Measurements from ENCODE around the gene BCLAF1. TPM values are rescaled to one million over a fixed set of nuclear protein-coding genes. Genes with fewer than 3 reads are reported as not detected.
"Not testable (repeated sequence)": the region's sequence is repeated elsewhere in the genome, so short reads cannot be mapped to it uniquely, and the experiment has no call there.

The BCLAF1 gene
- total RNA-seq, 1 experiment from 2014 or later, result 145 TPM

DNA sequence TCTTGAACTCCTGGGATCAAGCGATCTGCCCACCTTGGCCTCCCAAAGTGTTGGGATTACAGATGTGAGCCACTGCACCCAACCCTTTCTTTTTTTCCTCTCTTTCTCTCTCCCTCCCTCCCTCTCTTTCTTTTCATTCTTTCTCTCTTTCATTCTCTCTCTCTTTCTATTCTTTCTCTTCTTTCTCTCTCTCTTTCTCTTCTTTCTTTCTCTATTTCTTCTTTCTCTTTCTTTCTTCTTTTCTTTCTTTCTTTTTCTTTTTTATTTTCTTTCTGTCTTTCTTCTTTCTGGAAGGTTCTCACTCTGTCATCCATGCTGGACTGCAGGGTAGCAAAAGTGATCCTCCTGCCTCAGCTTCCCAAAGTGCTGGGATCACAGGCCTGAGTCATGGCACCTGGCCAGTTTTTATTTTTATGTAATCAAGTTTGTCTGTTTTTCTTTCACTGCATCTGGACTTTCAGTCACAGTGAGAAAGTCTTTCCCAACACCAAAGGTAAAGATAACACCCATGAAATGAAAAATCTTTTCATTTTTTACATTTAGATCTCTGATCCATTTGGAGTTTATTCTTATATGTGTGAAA, 20.2 kb upstream of the BCLAF1 start:
- DNase-seq (ENCODE audit: low spot score), result no peak

DNA sequence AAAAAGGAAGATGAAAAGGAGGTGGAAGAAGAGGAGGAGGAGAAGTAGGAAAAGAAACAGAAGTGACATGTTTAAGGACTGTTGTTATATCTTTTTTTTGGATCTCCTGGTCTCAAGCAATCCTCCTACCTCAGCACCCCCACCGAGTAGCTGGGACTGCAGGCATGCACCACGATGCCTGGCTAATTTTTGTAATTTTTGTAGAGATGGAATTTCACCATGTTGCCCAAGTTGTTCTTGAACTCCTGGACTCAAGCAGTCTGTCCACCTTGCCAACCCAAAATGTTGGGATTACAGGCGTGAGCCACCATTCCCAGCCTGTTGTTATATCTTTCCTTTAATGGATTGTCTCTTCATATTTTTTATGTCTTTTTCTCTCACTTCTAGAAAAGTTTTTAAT, 19.5 kb upstream of the BCLAF1 start:
- DNase-seq (ENCODE audit: low spot score), result no peak

DNA sequence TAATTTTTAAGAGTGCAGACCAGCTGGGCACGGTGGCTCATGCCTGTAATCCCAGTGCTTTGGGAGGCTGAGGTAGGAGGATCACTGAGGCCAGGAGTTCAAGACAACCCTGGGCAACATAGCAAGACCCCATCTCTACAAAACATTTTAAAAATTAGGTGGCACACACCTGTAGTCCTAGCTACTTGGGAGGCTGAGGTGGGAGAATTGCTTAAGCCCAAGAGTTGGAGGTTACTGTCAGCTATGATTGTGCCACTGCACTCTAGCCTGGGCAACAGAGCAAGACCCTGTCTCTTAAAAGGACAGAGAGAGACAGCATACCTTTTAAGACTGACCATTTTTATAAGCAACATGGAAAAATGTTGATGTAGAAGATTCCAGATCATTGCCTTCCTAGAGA, 18.8 kb upstream of the BCLAF1 start:
- not testable (repeated sequence) for DNase-seq (ENCODE audit: low spot score)

- DNase-seq (ENCODE audit: low spot score), result no peak
Measured at GRCh38 chr6:136307351-136307750, 17.7 kb upstream of the BCLAF1 start.

- DNase-seq (ENCODE audit: low spot score), result no peak
Measured at GRCh38 chr6:136306466-136306865, 16.8 kb upstream of the BCLAF1 start.

DNA sequence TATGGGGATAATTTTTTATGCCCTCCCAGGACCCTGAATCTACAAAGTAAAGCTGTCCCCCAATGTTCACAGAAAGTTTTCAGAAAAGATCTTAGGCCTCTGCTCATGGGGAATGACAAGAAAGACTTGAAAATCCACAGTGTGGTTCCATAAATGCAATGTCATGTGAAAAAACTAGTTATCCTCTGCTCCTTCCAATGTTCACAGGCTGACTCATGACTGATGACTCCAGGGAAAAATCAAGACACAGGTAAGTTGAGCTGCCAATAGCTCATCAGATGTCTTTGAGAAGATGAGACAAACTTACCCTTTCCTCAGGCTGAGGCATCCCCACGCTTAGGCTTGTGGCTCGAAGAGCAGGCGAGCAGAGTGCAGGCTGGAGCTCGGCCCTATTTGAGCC, 14.8 kb upstream of the BCLAF1 start:
- DNase-seq (ENCODE audit: low spot score), result no peak

- no peak for DNase-seq (ENCODE audit: low spot score)
Measured at GRCh38 chr6:136303516-136303915, 13.9 kb upstream of the BCLAF1 start.

DNA sequence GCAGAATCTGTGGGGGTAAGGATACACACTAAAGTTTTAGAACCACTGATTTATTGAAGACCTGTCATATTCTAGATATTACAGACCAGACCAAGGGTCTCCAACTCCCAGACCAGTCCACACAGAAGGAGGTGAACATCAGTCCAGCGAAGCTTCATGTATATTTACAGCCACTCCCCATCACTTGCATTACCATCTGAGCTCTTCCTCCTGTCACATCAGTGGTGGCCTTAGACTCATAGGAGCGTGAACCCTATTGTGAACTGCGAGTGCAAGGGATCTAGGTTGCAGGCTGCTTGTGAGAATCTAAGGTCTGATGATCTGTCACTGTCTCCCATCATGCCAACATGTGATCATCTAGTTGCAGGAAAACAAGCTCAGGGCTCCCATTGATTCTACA, 5.0 kb upstream of the BCLAF1 start:
- no peak for DNase-seq (ENCODE audit: low spot score)

GRCh38 chr6:136290410-136291010, 864 bp upstream of the BCLAF1 start:
- DNase-seq (ENCODE audit: low spot score), result peak; percentile 61

- peak; percentile 80 for DNase-seq (ENCODE audit: low spot score)
Measured at GRCh38 chr6:136289327-136289578, 393 bp downstream of the BCLAF1 start.

GRCh38 chr6:136288566-136289326, 900 bp downstream of the BCLAF1 start:
- peak; percentile 86 for DNase-seq (ENCODE audit: low spot score)

GRCh38 chr6:136284909-136285308, 4.7 kb downstream of the BCLAF1 start:
- peak; percentile 5 for DNase-seq (ENCODE audit: low spot score)

DNA sequence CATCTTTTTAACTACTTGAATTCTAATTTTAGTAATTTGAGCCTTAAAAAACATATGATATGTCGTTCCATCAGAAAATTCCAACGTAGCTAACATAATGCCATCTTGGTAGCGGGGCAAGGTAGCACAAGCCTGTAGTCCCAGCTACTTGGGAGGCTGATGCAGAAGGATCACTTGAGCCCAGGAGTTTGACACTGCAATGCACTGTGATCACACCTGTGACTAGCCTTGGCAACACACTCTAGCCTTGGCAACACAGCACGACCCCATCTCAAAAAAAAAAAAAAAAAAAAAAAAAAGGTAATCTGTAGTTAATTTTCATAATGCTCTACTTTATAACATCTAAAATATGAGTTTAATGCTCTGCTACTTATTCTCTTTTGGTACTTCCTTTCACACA, 6.7 kb downstream of the BCLAF1 start:
- DNase-seq (ENCODE audit: low spot score), result no peak

- DNase-seq (ENCODE audit: low spot score), result no peak
Measured at GRCh38 chr6:136280032-136280609, 9.5 kb downstream of the BCLAF1 start.

DNA sequence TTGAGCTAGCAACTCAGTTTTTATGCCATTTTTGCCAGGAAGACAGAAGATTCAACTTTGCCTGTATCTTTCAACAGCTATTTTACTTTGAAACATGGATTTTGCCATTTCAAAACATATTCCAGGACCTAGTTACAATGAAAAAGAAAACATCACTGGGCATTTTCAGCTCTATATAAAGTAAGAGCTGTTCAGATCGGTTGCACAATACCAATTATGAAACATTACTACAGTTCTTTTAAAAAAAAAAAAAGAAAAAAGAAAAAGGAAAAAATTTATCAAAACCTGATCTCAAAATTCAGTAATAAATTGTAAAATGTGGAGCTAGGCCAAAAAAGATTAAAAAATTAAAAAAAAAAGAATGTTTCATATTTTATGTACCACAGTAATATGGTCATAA, 15.6 kb downstream of the BCLAF1 start:
- DNase-seq (ENCODE audit: low spot score), result no peak

DNA sequence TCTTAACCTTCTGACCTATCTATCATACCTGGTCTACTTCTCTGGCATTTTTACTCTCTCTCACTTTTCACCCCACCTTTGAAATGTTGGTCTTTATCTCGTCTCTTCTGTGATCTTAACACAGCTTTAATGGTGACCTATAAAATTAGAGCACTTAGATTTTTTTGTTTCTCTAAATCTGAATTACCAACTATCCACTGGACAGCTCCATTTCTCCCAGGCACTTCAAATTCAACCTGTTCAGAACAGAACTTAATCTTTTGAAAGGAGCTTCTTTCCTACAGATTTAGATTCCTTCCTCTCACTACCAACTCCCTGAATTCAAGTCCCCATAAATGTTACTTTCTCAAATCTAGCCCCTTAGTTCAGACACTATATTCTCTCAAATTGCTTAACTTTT, 24.5 kb downstream of the BCLAF1 start:
- no peak for DNase-seq (ENCODE audit: low spot score)

GRCh38 chr6:136262940-136263339, 26.7 kb downstream of the BCLAF1 start:
- DNase-seq (ENCODE audit: low spot score), result no peak

- no peak for DNase-seq (ENCODE audit: low spot score)
Measured at GRCh38 chr6:136254851-136255466, 34.7 kb downstream of the BCLAF1 start.

DNA sequence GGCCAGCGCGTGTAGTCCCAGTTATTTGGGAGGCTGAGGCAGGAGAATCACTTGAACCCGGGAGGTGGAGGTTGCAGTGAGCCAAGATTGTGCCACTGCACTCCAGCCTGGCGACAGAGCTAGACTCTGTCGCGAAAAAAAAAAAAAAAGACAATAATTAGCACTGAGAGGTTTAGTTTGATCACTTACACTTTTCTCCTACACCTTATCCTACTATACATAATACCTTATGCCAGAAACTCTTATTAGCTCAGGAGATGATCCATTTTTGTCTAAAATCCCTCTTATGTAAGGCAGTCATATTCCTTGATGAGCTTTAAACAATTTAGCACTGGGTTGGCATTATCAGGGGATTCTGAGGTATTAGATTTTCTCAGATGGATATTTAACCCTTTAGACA, 35.9 kb downstream of the BCLAF1 start:
- DNase-seq (ENCODE audit: low spot score), result no peak

- no peak for DNase-seq (ENCODE audit: low spot score)
Measured at GRCh38 chr6:136252441-136252840, 37.2 kb downstream of the BCLAF1 start.

GRCh38 chr6:136251394-136251793, 38.3 kb downstream of the BCLAF1 start:
- DNase-seq (ENCODE audit: low spot score), result no peak

DNA sequence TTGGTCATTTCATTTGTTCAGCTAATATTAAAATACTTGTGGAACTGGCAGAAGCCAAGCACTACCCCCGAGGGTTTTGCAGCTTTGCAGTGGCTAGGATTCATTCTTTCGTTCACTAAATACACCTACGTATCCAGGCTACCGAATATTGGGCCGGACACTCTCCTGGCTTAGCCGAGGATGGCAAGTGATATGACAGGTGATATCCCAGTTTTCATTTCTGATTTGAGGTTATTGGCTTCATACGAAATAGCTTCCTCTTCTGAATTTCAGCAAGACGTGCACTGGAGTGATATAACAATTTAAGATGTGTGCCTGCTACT, 39.0 kb downstream of the BCLAF1 start:
- DNase-seq (ENCODE audit: low spot score), result no peak
